DMS153 treated with DMSO at 0.1 percent for 48 hours (cell line): ENCODE results near the gene TMEM88.
"Not testable (repeated sequence)": the region's sequence is repeated elsewhere in the genome, so short reads cannot be mapped to it uniquely, and the experiment has no call there.

ENCODE experiments used
- DNase-seq: peaks from one replicate; lab custom pipeline; 2025; ENCODE audit not compliant: unreplicated experiment; lab: John Stamatoyannopoulos, UW

Gene TMEM88

GRCh38 chr17:7854851-7855659 lies at the start of gene TMEM88:
TMEM88 (plus strand) TSS chr17:7855066; CDS start chr17:7855075, 9 bp downstream.
- no peak for DNase-seq

- no peak for DNase-seq
Measured at GRCh38 chr17:7806587-7806986, 48.3 kb upstream of the TMEM88 start.

- DNase-seq, result no peak
Measured at GRCh38 chr17:7807206-7807605, 47.7 kb upstream of the TMEM88 start.

- no peak for DNase-seq
Measured at GRCh38 chr17:7809086-7809790, 45.6 kb upstream of the TMEM88 start.

- not testable (repeated sequence) for DNase-seq
Measured at GRCh38 chr17:7809791-7810343, 45.0 kb upstream of the TMEM88 start.

GRCh38 chr17:7811251-7811650 lies 43.6 kb upstream of the TMEM88 start:
- no peak for DNase-seq

- no peak for DNase-seq
Measured at GRCh38 chr17:7814969-7815368, 39.9 kb upstream of the TMEM88 start.

GRCh38 chr17:7816926-7817642 lies 37.8 kb upstream of the TMEM88 start:
- DNase-seq, result no peak

- DNase-seq, result no peak
Measured at GRCh38 chr17:7817643-7817964, 37.3 kb upstream of the TMEM88 start.

- no peak for DNase-seq
Measured at GRCh38 chr17:7818026-7818425, 36.8 kb upstream of the TMEM88 start.

- DNase-seq, result no peak
Measured at GRCh38 chr17:7818746-7819645, 35.9 kb upstream of the TMEM88 start.

- DNase-seq, result no peak
Measured at GRCh38 chr17:7820231-7820630, 34.6 kb upstream of the TMEM88 start.

GRCh38 chr17:7822126-7822525 lies 32.7 kb upstream of the TMEM88 start:
- DNase-seq, result no peak

- no peak for DNase-seq
Measured at GRCh38 chr17:7823581-7824001, 31.3 kb upstream of the TMEM88 start.

- DNase-seq, result no peak
Measured at GRCh38 chr17:7824021-7824924, 30.6 kb upstream of the TMEM88 start.

GRCh38 chr17:7825206-7825990 lies 29.5 kb upstream of the TMEM88 start:
- DNase-seq, result no peak

- no peak for DNase-seq
Measured at GRCh38 chr17:7830616-7831015, 24.2 kb upstream of the TMEM88 start.

GRCh38 chr17:7831233-7831632 lies 23.6 kb upstream of the TMEM88 start:
- no peak for DNase-seq

GRCh38 chr17:7832431-7832830 lies 22.4 kb upstream of the TMEM88 start:
- DNase-seq, result no peak
